HEK293T (cell line): ENCODE measurements around the gene WNK2.

Experiments
- ARNT ChIP-seq: fragments of 450-650 bp; IDR thresholded peaks from 2 replicates; pipeline ENCODE4 v1.6.1; 2017; ENCODE audit warnings: mild to moderate bottlenecking
- BHLHE40 ChIP-seq: fragments of 450-650 bp; IDR thresholded peaks from 2 replicates; pipeline ENCODE4 v1.6.1; 2016; ENCODE audit warnings: mild to moderate bottlenecking, moderate library complexity, borderline replicate concordance
- CTBP1 ChIP-seq: fragments of 450-650 bp; IDR thresholded peaks from 2 replicates; pipeline ENCODE4 v1.6.1; 2016; ENCODE audit warnings: borderline replicate concordance
- ELF4 ChIP-seq: fragments of 450-650 bp; IDR thresholded peaks from 2 replicates; pipeline ENCODE4 v1.6.1; 2017; ENCODE audit warnings: antibody characterized with exemption
- FOXK2 ChIP-seq: fragments of 450-650 bp; IDR thresholded peaks from 2 replicates; pipeline ENCODE4 v1.6.1; 2016; ENCODE audit warnings: mild to moderate bottlenecking
- FOXM1 ChIP-seq: fragments of 450-650 bp; IDR thresholded peaks from 2 replicates; pipeline ENCODE4 v1.6.1; 2017; ENCODE audit warnings: mild to moderate bottlenecking, borderline replicate concordance
- L3MBTL2 ChIP-seq: fragments of 450-650 bp; conservative IDR thresholded peaks from 2 replicates; pipeline ENCODE4 v1.6.1; 2016; ENCODE audit warnings: mild to moderate bottlenecking
- LEF1 ChIP-seq: fragments of 450-650 bp; IDR thresholded peaks from 2 replicates; pipeline ENCODE4 v1.6.1; 2017; ENCODE audit warnings: mild to moderate bottlenecking, borderline replicate concordance
- NFRKB ChIP-seq: fragments of 450-650 bp; IDR thresholded peaks from 2 replicates; pipeline ENCODE4 v1.6.1; 2016; ENCODE audit warnings: mild to moderate bottlenecking, moderate library complexity
- PKNOX1 ChIP-seq: fragments of 450-650 bp; IDR thresholded peaks from 2 replicates; pipeline ENCODE4 v1.6.1; 2016
- SP1 ChIP-seq: fragments of 450-650 bp; IDR thresholded peaks from 2 replicates; pipeline ENCODE4 v1.6.1; 2017
- SUZ12 ChIP-seq: fragments of 450-650 bp; IDR thresholded peaks from 2 replicates; pipeline ENCODE4 v1.6.1; 2016; ENCODE audit warnings: mild to moderate bottlenecking
- TARDBP ChIP-seq: fragments of 450-650 bp; IDR thresholded peaks from 2 replicates; pipeline ENCODE4 v1.6.1; 2016
- ZNF384 ChIP-seq: fragments of 450-650 bp; IDR thresholded peaks from 2 replicates; pipeline ENCODE4 v1.6.1; 2016

GRCh38 chr9:93167185-93167584 lies 16.8 kb upstream of the WNK2 start:
- TF ChIP-seq ZNF384 (no peak), ELF4 (no peak), ARNT (no peak), BHLHE40 (no peak), FOXK2 (no peak), PKNOX1 (no peak), SUZ12 (no peak), TARDBP (no peak), L3MBTL2 (no peak), FOXM1 (no peak), SP1 (no peak), LEF1 (no peak), NFRKB (no peak), CTBP1 (no peak)
